A673 (cell line): Measurements from ENCODE around the gene CMIP. TPM values are rescaled to one million over a fixed set of nuclear protein-coding genes. Genes with fewer than 3 reads are reported as not detected.

Experiments
- BruUV-seq: library from RNA; stranded (reverse); fragments of 400-500 nt; replicated peaks from 2 replicates; lab custom pipeline; 2021; lab: Mats Ljungman, UMichigan
- CTCF ChIA-PET: fragments of 300-600 bp; sonication (Branson Sonifier 250); formaldehyde crosslinking; loops from one replicate; lab custom pipeline; 2022; ENCODE audit warnings: antibody characterized with exemption; lab: Charles Lee
- POLR2A ChIA-PET: fragments of 300-600 bp; sonication (Branson Sonifier 250); formaldehyde crosslinking; loops from one replicate; lab custom pipeline; 2022; ENCODE audit warnings: antibody characterized with exemption; ENCODE audit not compliant: low non-redundant PET; lab: Charles Lee
- DNase-seq: peaks from one replicate; pipeline ENCODE4 v3.0.0-alpha.2; 2015; ENCODE audit warnings: low spot score
- H3K27ac ChIP-seq: fragments of 200-600 bp; sonication (generic); 2 replicates; pipeline ENCODE4 v1.5.1; 2016; ENCODE audit warnings: mixed run types, low read depth, mild to moderate bottlenecking, mixed read lengths, antibody characterized with exemption, low read length; ENCODE audit not compliant: poor library complexity, severe bottlenecking
- H3K27me3 ChIP-seq: fragments of 200-600 bp; sonication (generic); replicated peaks from 2 replicates; pipeline ENCODE4 v1.6.1; 2017; ENCODE audit warnings: mixed run types, low read depth, mild to moderate bottlenecking, mixed read lengths, antibody characterized with exemption, low read length; ENCODE audit not compliant: insufficient read depth, poor library complexity
- H3K36me3 ChIP-seq: fragments of 200-600 bp; sonication (generic); 2 replicates; pipeline ENCODE4 v1.6.1; 2016; ENCODE audit warnings: mixed run types, mild to moderate bottlenecking, mixed read lengths, antibody characterized with exemption, low read length; ENCODE audit not compliant: insufficient read depth, poor library complexity, severe bottlenecking
- H3K4me1 ChIP-seq: fragments of 200-600 bp; sonication (generic); 2 replicates; pipeline ENCODE4 v1.6.1; 2017; ENCODE audit warnings: mixed run types, mild to moderate bottlenecking, mixed read lengths, antibody characterized with exemption, low read length; ENCODE audit not compliant: insufficient read depth, poor library complexity, severe bottlenecking
- H3K4me3 ChIP-seq: fragments of 200-600 bp; sonication (generic); 2 replicates; pipeline ENCODE4 v1.5.1; 2016; ENCODE audit warnings: low read depth, mixed run types, mild to moderate bottlenecking, mixed read lengths, low read length; ENCODE audit not compliant: poor library complexity, severe bottlenecking
- H3K9me3 ChIP-seq: fragments of 200-600 bp; sonication (generic); 2 replicates; pipeline ENCODE4 v1.6.1; 2016; ENCODE audit warnings: mixed run types, low read depth, mild to moderate bottlenecking, mixed read lengths, antibody characterized with exemption, low read length; ENCODE audit not compliant: poor library complexity, severe bottlenecking
- CTCF ChIP-seq: fragments of 300-800, 200-600 bp; sonication (generic); conservative IDR thresholded peaks from 2 replicates; pipeline ENCODE4 v1.5.1; 2017; ENCODE audit warnings: low read depth, mild to moderate bottlenecking, antibody characterized with exemption, low read length, moderate library complexity, mixed read lengths
- EZH2 ChIP-seq: fragments of 200-600 bp; sonication (generic); IDR thresholded peaks from 2 replicates; pipeline ENCODE4 v1.6.1; 2017; ENCODE audit warnings: borderline replicate concordance, low read depth, mild to moderate bottlenecking, mixed read lengths, antibody characterized with exemption, low read length; ENCODE audit not compliant: poor library complexity, severe bottlenecking
- intact Hi-C: fragments of 100-400 bp; cut with micrococcal nuclease; formaldehyde crosslinking; loops from one replicate; pipeline ENCODE4 v1.10.0; 2022; ENCODE audit not compliant: unreplicated experiment
- total RNA-seq: library from RNA; stranded (reverse); gene quantifications from 2 replicates; pipeline ENCODE4 v1.2.3, GENCODE V29; 2021

Gene CMIP
- total RNA-seq, 1 experiment from 2014 or later = 25.5 TPM

GRCh38 chr16:81449899-81450608, 5.4 kb downstream of the CMIP start:
- TF ChIP-seq CTCF (no peak), EZH2 (no peak)
- ChIA-PET POLR2A (no interaction called here), CTCF (no interaction called here)
- intact Hi-C loops = no loop called here
- BruUV-seq = no TSS peak
- no peaks in the 10 kb centered on the region for H3K36me3 ChIP-seq
- DNase-seq = no peak
- no peaks in the 10 kb centered on the region for H3K27me3 ChIP-seq
- H3K9me3 ChIP-seq = no peaks in the 10 kb centered on the region
- no peak overlapping the region for H3K4me3 ChIP-seq
- peaks cover 7% of the 10 kb centered on the region for H3K4me1 ChIP-seq
- H3K27ac ChIP-seq = no peak overlapping the region

- ChIA-PET CTCF (interaction anchor here (0.5 kb wide), 1 partner anchor 562 kb away, joined by 7 read pairs; no protein-coding TSS in a partner anchor), POLR2A (interaction anchor here (0.6 kb wide), 1 partner anchor 629 kb away, joined by 5 read pairs; no protein-coding TSS in a partner anchor)
- BruUV-seq = no TSS peak
Measured at GRCh38 chr16:81450783-81451491, 6.3 kb downstream of the CMIP start.

More at GRCh38 chr16:81450783-81451491, 6.3 kb downstream of the CMIP start:
- Histone ChIP-seq H3K27ac (no peak overlapping the region), H3K4me3 (no peak overlapping the region), H3K36me3 (no peaks in the 10 kb centered on the region), H3K4me1 (peaks cover 7% of the 10 kb centered on the region), H3K27me3 (no peaks in the 10 kb centered on the region), H3K9me3 (no peaks in the 10 kb centered on the region)
- TF ChIP-seq CTCF (no peak), EZH2 (no peak)
- DNase-seq = no peak
- intact Hi-C loops = no loop called here
